GM18502 (cell line): ENCODE results near the gene PNPLA3.
"Not testable (repeated sequence)": the region's sequence is repeated elsewhere in the genome, so short reads cannot be mapped to it uniquely, and the experiment has no call there.

Experiments
- ATAC-seq: cut with Tn5 transposase; IDR thresholded peaks from one replicate; pipeline ENCODE4 v1.9.1; 2021; ENCODE audit warnings: mild to moderate bottlenecking; ENCODE audit not compliant: unreplicated experiment, poor library complexity

PNPLA3 gene

DNA sequence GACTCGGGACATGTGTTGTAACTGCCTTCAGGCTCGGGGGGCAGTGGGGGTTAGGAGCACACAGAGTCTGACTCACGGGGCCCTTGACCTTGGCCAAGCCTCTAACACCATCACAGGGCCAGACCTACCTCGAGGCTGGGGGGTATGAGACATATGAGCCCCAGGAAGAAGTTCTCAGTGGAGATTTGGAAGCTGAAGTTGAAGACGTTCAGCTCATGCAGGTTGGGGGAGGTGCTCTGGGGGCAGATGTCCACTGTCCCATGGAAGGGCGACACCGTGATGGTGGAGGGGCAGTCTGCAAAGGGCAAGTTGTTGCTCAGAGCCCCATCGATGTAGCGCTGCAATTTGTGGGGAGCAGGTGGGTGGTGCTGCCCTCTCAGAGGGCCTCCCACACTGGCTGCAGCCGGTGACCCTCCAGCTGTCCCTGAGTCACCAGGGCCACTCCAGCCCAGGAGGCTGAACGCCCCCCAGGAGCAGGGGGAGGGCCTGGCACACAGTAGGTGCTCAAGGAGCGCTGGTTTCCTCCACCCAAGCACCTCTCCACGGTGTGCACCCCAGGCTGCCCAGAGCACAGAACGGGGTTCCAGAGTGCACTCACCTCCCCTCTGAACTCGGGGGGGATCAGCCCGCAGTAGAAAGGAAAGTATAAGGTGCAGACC is 34.3 kb upstream of the PNPLA3 start:
- ATAC-seq: no peak

DNA sequence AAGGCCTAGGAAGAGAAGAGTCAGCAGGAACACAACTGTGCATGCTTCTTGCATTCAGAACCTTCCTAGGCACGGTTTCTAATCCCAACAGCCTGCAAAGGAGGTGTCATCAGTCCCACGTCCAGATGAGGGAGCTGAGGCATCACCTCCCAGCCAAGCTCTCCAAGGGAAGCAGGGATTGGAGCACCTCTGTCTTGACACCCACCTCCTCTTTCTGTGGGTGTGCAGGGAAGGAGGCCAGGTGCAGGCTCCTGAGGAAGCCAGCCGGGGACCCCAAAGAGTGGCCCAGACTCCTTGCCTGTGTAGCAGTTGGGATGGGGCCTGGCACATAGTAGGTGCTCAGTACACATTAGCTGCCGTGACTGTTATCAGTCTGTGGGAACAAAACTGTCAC is 33.7 kb upstream of the PNPLA3 start:
- no peak for ATAC-seq

- ATAC-seq: no peak
These were observed 32.7 kb upstream of the PNPLA3 start for GRCh38 chr22:43890901-43891331.

DNA sequence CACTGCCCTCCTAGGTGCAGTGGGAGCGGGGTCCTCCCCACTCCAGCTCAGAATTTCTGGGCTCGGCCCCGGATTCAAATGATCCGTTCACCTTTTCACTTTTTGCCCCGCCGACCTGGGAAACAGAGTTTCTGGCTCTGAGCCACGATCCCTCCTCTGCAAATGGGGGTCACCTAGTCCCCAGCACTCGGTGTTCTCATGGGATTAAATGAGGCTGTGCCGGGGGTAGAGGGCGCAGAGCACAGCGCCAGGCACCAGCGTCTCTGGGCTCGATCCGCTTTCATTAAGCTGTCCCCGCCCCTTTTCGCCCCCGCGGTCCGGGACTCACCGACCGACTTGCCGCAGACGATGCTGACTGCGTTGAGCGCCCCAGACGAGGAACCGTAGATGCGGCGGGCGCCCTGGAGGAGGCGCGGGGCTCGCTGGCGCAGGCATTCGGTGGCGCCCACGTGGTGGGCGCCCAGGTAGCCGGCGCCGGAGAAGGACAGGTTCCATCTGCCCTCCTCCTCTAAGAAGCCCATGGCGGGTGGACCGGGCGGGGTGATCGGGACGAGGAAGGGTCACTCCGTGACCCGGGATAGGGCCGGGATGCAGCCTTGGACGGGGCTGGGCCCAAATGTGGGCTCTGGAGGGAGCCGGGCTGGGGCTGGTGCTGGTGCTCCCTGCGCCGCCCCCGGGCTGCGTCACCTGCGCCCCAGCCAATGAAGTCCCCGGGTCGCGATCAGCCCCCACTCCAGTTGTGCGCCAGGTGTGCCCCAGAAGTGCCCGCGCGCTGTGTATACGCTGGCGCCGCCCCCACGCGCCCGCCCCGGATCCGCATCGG is 32.0 kb upstream of the PNPLA3 start, which contains the start of gene PNPLA5:
TSS of gene PNPLA5 (minus strand) at position 654 of the 823 bp plus-strand sequence. CDS start at position 521, 133 bp downstream.
- ATAC-seq: no peak

DNA sequence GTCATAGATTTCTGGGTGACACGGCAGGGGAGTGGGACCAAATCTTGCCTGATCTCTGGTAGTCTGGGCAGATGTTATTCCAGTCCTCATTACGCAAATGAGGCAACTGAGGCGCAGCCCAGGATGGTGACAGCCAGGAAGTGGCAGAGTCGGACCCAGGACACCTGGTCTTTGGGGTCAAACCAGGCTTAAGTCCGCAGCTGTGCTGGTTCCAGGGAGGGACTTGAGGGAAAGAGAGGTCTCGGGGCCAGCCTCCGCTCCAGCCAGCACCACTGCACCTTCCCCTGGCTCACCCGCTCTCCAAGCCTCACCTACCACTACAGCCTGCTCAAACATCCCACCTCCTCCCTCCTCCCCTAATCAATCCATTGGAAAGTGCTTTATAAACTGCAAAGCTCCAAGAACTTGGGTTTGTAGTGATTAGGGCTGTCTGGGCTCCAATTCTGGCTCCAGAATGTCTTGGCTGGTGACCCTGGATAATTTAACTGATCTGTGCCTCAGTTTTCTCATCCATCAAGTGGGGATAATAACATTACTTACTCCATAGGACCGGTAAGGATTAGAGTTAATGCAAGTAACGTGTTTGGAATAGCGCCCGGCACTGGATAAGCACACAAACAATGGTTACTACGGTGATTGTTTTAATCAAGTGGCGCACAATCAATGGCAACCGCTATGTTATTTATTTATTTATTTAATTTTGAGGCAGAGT is 31.3 kb upstream of the PNPLA3 start:
- no peak for ATAC-seq

DNA sequence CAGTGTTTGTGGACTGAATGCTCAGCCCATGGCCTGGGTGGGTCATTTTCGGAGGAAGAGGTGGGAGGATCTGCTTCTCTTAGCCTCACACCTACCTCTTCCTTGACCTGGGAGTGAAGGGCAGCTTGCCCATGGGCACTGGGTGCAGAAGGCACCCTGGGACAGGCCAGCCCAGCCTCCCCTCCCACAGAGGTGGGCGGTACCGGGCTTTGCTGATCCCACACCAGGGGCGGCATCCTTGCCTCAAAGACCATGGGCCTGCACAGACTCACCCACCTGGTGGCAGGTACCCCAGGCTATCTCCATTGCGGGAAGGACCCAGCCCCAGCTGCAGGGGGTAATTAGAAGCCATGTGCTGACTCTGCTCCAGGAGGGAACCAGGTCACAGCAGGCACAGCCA is 30.3 kb upstream of the PNPLA3 start:
- ATAC-seq: no peak

- ATAC-seq: no peak
These were observed 29.5 kb upstream of the PNPLA3 start for GRCh38 chr22:43894122-43894521.

- ATAC-seq: no peak
These were observed 27.5 kb upstream of the PNPLA3 start for GRCh38 chr22:43895986-43896645.

DNA sequence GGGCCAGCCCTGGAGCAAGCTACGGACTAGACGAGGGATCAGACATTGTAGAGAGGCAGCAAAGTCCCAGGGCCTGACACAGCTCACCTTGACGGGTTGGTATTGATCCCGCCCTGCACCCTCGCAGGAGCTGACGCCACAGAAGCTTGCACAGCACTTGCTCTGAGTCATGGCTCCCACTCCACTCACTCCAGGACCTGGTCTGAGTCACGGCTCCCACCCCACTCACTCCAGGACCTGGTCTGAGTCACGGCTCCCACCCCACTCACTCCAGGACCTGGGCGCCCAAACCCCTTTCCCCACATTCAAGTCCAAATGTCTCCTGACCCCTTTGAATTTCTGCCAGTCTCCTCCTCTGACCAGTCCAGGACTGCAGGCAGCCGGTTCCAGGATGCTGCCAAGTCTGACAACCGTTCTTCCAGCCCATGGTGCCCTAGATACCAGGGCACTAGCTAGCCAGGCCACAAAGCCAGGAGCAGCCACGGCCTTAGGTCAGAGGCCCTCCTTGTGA is 25.8 kb upstream of the PNPLA3 start:
- ATAC-seq: no peak

- ATAC-seq: no peak
These were observed 23.4 kb upstream of the PNPLA3 start for GRCh38 chr22:43900206-43900605.

DNA sequence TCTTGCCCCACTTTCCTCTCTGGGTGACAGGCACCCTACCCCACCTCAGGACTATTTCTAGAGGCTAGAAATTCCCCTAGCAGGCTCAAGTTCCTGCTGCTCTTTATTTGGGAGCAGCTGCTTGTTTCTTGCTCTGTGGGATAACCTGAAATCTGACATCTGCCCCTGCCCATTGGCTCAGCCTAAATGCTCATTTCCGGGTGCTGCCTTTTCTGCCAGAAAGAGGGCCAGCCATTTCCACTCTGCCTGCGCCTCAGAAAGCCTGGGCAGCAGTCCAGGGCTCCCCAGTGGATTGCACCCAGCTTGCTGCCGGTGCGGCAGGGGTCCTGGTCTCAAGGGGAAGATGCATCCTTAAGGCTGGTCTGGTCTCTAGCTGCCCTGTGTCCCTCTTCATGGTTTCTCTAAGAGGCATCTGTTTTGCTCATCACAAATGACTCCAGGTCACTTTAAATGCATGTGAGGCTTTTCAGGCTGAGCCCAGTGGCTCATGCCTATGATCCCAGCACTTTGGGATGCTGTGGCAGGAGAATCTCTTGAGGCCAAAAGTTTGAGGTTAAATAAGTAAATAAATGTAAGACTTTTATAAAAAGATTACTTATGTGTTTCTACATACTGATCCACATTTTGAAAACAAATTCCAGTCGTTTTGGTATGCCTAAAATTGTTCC is 21.5 kb upstream of the PNPLA3 start:
- ATAC-seq: no peak

GRCh38 chr22:43903033-43903432 is 20.6 kb upstream of the PNPLA3 start:
- ATAC-seq: not testable (repeated sequence)

GRCh38 chr22:43904412-43904811 is 19.2 kb upstream of the PNPLA3 start:
- not testable (repeated sequence) for ATAC-seq

- no peak for ATAC-seq
These were observed 17.9 kb upstream of the PNPLA3 start for GRCh38 chr22:43905681-43906080.

GRCh38 chr22:43909708-43910107 is 13.9 kb upstream of the PNPLA3 start:
- no peak for ATAC-seq

GRCh38 chr22:43910178-43910695 is 13.4 kb upstream of the PNPLA3 start:
- no peak for ATAC-seq

DNA sequence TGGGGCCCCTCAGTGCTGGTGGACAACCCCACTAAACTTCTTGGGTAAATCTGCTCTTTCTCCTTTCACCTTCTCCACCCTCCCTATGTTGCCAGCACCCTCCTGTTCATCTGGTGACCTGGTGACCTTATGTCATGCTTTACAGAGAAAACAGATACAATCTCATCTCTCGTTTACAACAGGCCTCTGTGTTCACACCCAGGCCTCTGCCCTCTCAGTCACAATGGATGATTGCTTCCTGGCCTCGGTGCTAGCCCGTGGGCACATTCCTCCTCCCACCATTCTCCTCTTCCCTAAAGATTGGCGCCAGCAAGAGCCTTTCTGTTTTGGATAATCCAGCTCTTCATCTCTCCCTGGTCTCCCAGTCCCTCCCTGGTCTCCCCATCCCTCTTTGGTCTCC is 12.3 kb upstream of the PNPLA3 start:
- ATAC-seq: no peak

- ATAC-seq: no peak
These were observed 6.1 kb upstream of the PNPLA3 start for GRCh38 chr22:43917521-43917920.

- ATAC-seq: no peak
These were observed 4.3 kb upstream of the PNPLA3 start for GRCh38 chr22:43919106-43919973.
